Left lung (tissue), 10 donors: ENCODE results near the gene XRN2. TPM values are rescaled to one million over a fixed set of nuclear protein-coding genes. Genes with fewer than 3 reads are reported as not detected.

ENCODE experiments used
- ATAC-seq: fragments of 200-7000 bp; cut with Tn5 transposase; one replicate; pipeline ENCODE4 v1.9.1; 2020; ENCODE audit warnings: moderate library complexity
- DNase-seq, 4 donors: peaks; one replicate each; pipeline ENCODE4 v3.0.0-alpha.2; 2013 to 2020
- H3K27ac ChIP-seq, 2 donors: fragments of 200-600 bp; sonication (generic) in 1 of 2; one replicate each; pipeline versions ENCODE4 v1.5.0 to v1.8.0; 2020 to 2021
- H3K27me3 ChIP-seq, 2 donors: fragments of 200-600 bp; sonication (generic) in 1 of 2; one replicate each; pipeline versions ENCODE4 v1.5.0 to v1.8.0; 2020 to 2021
- H3K36me3 ChIP-seq, 2 donors: fragments of 200-600 bp; sonication (generic) in 1 of 2; one replicate each; pipeline versions ENCODE4 v1.5.0 to v1.8.0; 2020 to 2021
- H3K4me1 ChIP-seq, 2 donors: fragments of 200-600 bp; one replicate each; pipeline ENCODE4 v1.8.0; 2021
- H3K4me3 ChIP-seq, 2 donors: fragments of 200-600 bp; sonication (generic) in 1 of 2; one replicate each; pipeline versions ENCODE4 v1.5.0 to v1.8.0; 2020 to 2021; ENCODE audit warnings: mild to moderate bottlenecking in 1 of 2
- H3K9me3 ChIP-seq, 2 donors: fragments of 200-600 bp; sonication (generic) in 1 of 2; one replicate each; pipeline versions ENCODE4 v1.5.0 to v1.8.0; 2020 to 2021
- intact Hi-C, 2 donors: fragments of 100-400 bp; cut with DNase I; formaldehyde crosslinking; loops; one replicate each; pipeline versions ENCODE4 v1.11.2 to v1.14.2; 2022
- polyA plus RNA-seq, 6 donors: library from polyadenylated mRNA; unstranded; fragments of 120-200 nt; gene quantifications; one replicate each; pipeline ENCODE4 v1.2.1, GENCODE V29; 2013; ENCODE audit not compliant: insufficient read length in 6 of 6
- total RNA-seq, 2 donors: library from RNA; stranded (reverse); fragmentation: NEBNext Ultra II Directional; extraction: Animal tissue kit (Norgen Biotek cat#: 25700); gene quantifications; one replicate each; pipeline ENCODE4 v1.2.1, GENCODE V29; 2021
- TF ChIP-seq, protein P1 (sequence below), 2 donors: fragments of 200-600 bp; sonication (generic) in 1 of 2; IDR thresholded peaks; one replicate each; pipeline versions ENCODE4 v1.5.0 to v1.8.0; 2021; ENCODE audit warnings: antibody characterized with exemption in 2 of 2
- donor health status: DM: no; HTN: yes; CAD: no.
- donor health status: DM: no; HTN: no; CAD: no.

Gene XRN2
- total and polyA plus RNA-seq, 8 donors = 45.9 to 90.2 (median 77.8) TPM

GRCh38 chr20:21393816-21394519 is 90.8 kb downstream of the XRN2 start:
- Histone ChIP-seq H3K4me3 (no peak overlapping the region), H3K27me3 (peaks cover 91% of the 10 kb centered on the region in 2 donors), H3K27ac (no peak overlapping the region), H3K36me3 (peaks cover 0 to 21% of the 10 kb centered on the region in 2 donors), H3K4me1 (peaks cover 3 to 19% of the 10 kb centered on the region in 2 donors), H3K9me3 (no peaks in the 10 kb centered on the region)
- intact Hi-C loops = no loop called here
- no peak for ATAC-seq
- TF ChIP-seq, protein P1, sequence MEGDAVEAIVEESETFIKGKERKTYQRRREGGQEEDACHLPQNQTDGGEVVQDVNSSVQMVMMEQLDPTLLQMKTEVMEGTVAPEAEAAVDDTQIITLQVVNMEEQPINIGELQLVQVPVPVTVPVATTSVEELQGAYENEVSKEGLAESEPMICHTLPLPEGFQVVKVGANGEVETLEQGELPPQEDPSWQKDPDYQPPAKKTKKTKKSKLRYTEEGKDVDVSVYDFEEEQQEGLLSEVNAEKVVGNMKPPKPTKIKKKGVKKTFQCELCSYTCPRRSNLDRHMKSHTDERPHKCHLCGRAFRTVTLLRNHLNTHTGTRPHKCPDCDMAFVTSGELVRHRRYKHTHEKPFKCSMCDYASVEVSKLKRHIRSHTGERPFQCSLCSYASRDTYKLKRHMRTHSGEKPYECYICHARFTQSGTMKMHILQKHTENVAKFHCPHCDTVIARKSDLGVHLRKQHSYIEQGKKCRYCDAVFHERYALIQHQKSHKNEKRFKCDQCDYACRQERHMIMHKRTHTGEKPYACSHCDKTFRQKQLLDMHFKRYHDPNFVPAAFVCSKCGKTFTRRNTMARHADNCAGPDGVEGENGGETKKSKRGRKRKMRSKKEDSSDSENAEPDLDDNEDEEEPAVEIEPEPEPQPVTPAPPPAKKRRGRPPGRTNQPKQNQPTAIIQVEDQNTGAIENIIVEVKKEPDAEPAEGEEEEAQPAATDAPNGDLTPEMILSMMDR (IDR thresholded peaks at IDR 0.05) = no peak
- no peak for DNase-seq

GRCh38 chr20:21394551-21394950 is 91.4 kb downstream of the XRN2 start:
- Histone ChIP-seq H3K9me3 (no peaks in the 10 kb centered on the region), H3K27me3 (peaks cover 96 to 97% of the 10 kb centered on the region in 2 donors), H3K27ac (no peak overlapping the region), H3K36me3 (peaks cover 0 to 16% of the 10 kb centered on the region in 2 donors), H3K4me1 (peaks cover 3 to 19% of the 10 kb centered on the region in 2 donors), H3K4me3 (no peak overlapping the region)
- ATAC-seq (no peak), DNase-seq (no peak)
- TF ChIP-seq, protein P1 (IDR thresholded peaks at IDR 0.05) = no peak
- intact Hi-C loops = no loop called here

DNA sequence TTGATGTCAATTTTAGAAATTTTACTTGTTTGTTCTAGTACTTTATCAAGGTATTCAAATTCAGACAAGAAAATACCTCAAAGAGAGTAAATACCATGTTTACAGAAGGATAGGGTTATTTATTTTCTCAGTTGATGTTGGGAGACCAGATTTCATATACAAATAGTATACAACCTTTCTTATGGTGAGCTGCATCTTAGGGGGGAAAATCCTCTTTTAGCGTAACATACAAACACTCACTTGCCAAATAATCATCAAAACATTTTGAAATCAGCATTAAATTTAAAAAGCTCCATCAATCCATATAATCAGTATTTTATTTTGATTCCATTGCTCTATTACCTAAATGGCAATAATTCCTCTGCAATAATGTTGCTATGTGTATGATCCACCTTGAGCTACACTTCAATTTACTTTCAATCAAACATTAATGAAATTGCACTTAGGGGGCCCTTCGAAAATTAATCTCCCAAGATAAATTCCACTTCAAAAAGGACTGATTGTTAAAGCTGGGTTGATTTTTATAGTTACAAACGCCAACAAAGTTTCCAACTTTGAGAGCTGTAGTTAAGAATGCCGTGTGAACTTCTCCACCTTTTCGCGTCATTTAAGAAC is 92.0 kb downstream of the XRN2 start:
- Histone ChIP-seq H3K36me3 (peaks cover 0 to 9% of the 10 kb centered on the region in 2 donors), H3K4me3 (no peak overlapping the region), H3K27ac (no peak overlapping the region), H3K4me1 (peaks cover 3 to 19% of the 10 kb centered on the region in 2 donors), H3K27me3 (peaks cover 100% of the 10 kb centered on the region in 2 donors), H3K9me3 (no peaks in the 10 kb centered on the region)
- ATAC-seq (no peak), DNase-seq (no peak)
- TF ChIP-seq, protein P1 (IDR thresholded peaks at IDR 0.05) = no peak
- intact Hi-C loops = no loop called here

- Histone ChIP-seq H3K27me3 (peaks cover 100% of the 10 kb centered on the region in 2 donors), H3K27ac (no peak overlapping the region), H3K4me3 (no peak overlapping the region), H3K36me3 (peaks cover 0 to 2% of the 10 kb centered on the region in 2 donors), H3K9me3 (no peaks in the 10 kb centered on the region), H3K4me1 (peaks cover 3 to 19% of the 10 kb centered on the region in 2 donors)
- intact Hi-C loops = no loop called here
- DNase-seq (peak in 1 of 4 donors; percentile 74), ATAC-seq (peak; percentile 45)
- TF ChIP-seq, protein P1 (IDR thresholded peaks at IDR 0.05) = no peak
Measured at GRCh38 chr20:21395666-21396598, 92.8 kb downstream of the XRN2 start.
